Immature natural killer cell (primary cell): Measurements from ENCODE around the gene SEMA5A. TPM values are rescaled to one million over a fixed set of nuclear protein-coding genes. Genes with fewer than 3 reads are reported as not detected.

Experiments used
- DNase-seq, 3 donors: peaks; one replicate each; pipeline ENCODE4 v3.0.0; 2022; ENCODE audit warnings: mixed read lengths in 1 of 3
- H3K27ac Mint-ChIP-seq, 6 donors: one replicate each; pipeline ENCODE4 v1.8.0; 2020; ENCODE audit warnings: mixed read lengths in 6 of 6, mild to moderate bottlenecking in 5 of 6, inconsistent platforms in 4 of 6, moderate library complexity in 3 of 6
- H3K27me3 Mint-ChIP-seq, 3 donors: one replicate each; pipeline ENCODE4 v1.8.0; 2020 to 2021; ENCODE audit warnings: low read depth in 3 of 3, mild to moderate bottlenecking in 3 of 3, mixed read lengths in 3 of 3, moderate library complexity in 3 of 3, inconsistent platforms in 1 of 3
- H3K36me3 Mint-ChIP-seq, 3 donors: one replicate each; pipeline ENCODE4 v1.8.0; 2020; ENCODE audit warnings: mixed read lengths in 3 of 3, inconsistent platforms in 2 of 3, mild to moderate bottlenecking in 2 of 3
- H3K4me1 Mint-ChIP-seq, 2 donors: one replicate each; pipeline ENCODE4 v1.8.0; 2020; ENCODE audit warnings: inconsistent platforms in 2 of 2, mild to moderate bottlenecking in 2 of 2, mixed read lengths in 2 of 2, moderate library complexity in 1 of 2
- H3K4me3 Mint-ChIP-seq, 5 donors: one replicate each; pipeline ENCODE4 v1.8.0; 2020; ENCODE audit warnings: mild to moderate bottlenecking in 5 of 5, mixed read lengths in 5 of 5, inconsistent platforms in 3 of 5, moderate library complexity in 3 of 5
- H3K9me3 Mint-ChIP-seq, 6 donors: one replicate each; pipeline ENCODE4 v1.8.0; 2020; ENCODE audit warnings: mild to moderate bottlenecking in 6 of 6, mixed read lengths in 6 of 6, inconsistent platforms in 4 of 6, moderate library complexity in 3 of 6
- polyA plus RNA-seq, 3 donors: library from polyadenylated mRNA; unstranded; fragments of 300-500 nt; fragmentation: Illumina TruSeq; gene quantifications; one replicate each; pipeline ENCODE4 v1.2.3, GENCODE V29; 2021

Gene SEMA5A
- polyA plus RNA-seq, 3 donors from 2014 or later = 0.02 TPM; not detected in 2

- Mint-ChIP-seq H3K4me1 (no peaks in the 10 kb centered on the region), H3K36me3 (no peaks in the 10 kb centered on the region), H3K4me3 (no peak overlapping the region), H3K27me3 (no peaks in the 10 kb centered on the region), H3K9me3 (peaks cover 2 to 26% (median 13%) of the 10 kb centered on the region in 6 donors), H3K27ac (no peak overlapping the region)
- no peak for DNase-seq
Measured at GRCh38 chr5:8993031-8993430, 552.8 kb downstream of the SEMA5A start.

Other genes with a start within 250 kb of the SEMA5A start
- not detected for gene TAS2R1, start 84.3 kb upstream of the SEMA5A start, polyA plus RNA-seq